ENCODE data around the gene BCCIP.
A peak's percentile ranks its signal among the peaks of the same experiment; 100 is the strongest.

The BCCIP gene

DNA sequence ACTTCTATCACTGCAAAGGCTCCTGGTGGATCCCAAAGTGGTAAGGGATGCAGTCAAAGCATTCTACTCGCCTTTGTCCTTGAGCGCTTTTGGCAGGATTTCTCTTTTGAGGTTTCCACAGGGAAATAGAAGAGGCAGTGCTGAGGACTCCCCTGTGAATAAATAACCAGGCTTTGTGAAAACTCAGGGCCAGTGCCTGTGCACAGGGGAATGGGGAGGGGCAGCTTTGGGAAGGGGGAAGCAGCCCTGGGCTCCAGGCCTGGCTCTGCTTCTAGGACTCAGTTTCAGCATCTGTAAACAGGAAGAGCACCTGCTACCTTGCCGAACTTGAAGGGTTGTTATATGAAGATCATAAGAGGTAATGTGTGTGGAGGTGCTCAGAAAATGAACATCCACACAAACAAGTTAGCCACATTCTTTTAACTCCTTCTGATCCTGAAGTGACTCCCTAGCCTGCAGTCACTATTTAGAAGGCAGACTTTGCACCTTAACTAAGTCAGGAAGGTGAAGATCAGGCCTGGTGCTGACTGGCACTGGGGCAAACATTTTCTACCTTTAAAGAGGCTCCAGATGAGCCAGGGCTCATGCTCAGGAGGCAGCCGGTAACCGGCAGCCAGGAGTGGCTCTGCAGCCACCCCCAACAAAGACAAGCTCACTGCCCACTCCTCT, 25.2 kb upstream of the BCCIP start:
- DNase-seq: peak; percentile 3

- DNase-seq: no peak
Measured at GRCh38 chr10:125799451-125800182, 23.7 kb upstream of the BCCIP start.

- no peak for DNase-seq
Measured at GRCh38 chr10:125801574-125801973, 21.8 kb upstream of the BCCIP start.

- DNase-seq: peak; percentile 7
Measured at GRCh38 chr10:125802131-125802530, 21.2 kb upstream of the BCCIP start.

DNA sequence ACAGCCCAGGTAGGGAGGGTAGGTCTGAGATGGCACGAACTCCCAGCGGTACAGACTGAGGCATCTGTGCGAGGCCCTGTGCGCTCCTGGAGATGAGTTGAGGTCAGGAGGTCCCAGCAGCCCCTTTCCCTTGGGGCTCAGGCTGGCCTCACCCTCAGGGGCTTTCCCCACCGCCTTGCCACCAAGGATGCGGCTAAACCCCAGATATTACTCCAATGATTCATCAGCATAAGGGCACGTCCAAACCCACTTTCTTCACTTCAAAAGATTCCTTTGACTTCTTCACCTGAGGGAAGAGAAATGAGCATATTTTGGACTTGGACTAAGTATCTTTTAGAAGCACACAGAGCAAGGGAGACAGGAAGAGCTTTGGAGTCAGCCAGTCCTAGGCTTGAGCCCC, 20.6 kb upstream of the BCCIP start:
- DNase-seq: no peak

DNA sequence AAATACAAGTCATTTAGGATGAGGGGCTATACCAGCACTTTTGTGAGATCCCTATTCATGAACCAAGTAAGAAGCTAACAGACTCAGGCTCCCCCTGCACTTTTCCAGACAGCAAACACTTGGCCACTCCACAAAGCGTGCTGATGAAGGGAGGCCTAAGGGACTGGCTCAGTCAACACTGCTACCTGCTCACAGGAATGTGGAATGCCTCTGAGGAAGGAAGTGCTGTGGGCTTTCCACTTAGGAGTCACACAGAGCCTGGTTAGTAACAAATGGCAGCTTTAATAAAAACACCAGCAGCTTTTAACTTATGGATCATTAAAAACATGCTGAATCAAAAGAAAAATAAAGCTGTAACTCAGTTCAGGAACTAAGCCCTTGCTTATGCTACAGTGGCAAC, 15.3 kb upstream of the BCCIP start:
- DNase-seq: no peak

DNA sequence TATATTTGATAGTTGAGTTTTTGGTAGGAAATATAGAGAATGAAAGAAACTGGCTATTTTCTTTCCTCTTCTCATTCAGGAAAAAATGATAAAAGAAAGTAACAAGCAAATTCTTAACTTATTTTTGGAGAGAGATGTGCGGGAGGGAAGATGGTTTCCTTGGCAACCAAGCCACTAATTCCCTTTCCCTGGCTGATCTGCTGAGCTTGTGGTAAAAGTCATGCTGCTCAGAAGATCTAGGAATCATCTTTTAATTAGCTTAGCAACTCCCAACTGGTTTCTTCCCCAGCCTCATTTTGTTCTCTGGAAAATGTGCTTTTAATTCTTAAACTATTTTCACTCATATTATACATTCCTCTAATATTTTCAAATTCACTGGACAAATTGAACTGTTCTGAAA, 12.1 kb upstream of the BCCIP start:
- DNase-seq: no peak

- DNase-seq: peak; percentile 32
Measured at GRCh38 chr10:125812128-125812750, 11.1 kb upstream of the BCCIP start.

GRCh38 chr10:125815764-125816163, 7.6 kb upstream of the BCCIP start:
- DNase-seq: no peak

DNA sequence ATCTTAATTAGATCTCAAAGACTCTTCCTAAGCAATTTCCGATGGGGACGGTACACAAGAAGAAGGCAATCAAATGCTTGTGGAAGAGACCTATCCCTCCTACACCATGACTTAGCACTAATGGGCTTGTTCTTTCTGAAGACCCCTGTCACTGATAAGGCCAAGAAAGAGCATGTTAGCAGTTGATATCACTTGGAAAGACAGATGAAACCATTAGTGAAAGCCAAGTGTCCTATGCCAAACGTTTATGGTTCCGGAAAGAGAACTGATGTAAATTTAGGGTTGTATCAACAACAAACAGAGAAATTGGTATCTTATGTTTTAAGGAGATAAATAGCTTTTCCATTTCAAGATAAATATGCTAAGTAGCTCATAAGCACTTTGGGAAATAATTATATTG, 6.8 kb upstream of the BCCIP start:
- DNase-seq: no peak

GRCh38 chr10:125817337-125817946, 5.9 kb upstream of the BCCIP start:
- no peak for DNase-seq

- no peak for DNase-seq
Measured at GRCh38 chr10:125820701-125821100, 2.6 kb upstream of the BCCIP start.

DNA sequence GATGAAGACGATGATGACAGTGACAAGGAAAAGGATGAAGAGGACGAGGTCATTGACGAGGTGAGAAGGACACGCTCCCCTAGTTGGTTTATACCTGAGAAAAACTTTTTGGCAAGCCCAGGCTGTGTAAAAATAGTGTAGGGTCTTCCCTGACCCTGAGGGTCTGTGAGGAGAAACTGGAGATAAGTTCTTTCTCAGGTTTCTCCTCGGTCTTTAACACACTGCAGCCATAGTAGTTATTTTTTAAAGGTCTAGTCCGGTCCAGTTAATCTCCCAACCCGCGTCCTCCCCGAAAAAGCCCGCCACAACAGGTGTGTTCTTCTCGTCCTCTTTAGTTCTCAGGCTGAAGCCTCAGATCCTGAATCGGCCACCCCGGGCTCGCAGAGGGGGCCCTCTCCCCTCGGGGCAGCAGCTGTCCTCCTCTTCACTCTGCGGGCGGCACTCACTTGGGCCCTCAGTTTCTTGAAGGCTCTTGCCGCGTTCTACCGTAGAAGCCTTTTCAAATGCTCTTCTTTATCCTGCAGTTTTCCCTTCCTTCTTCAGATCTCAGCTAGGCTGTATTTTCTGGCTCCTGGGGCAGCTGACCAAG, 411 bp downstream of the BCCIP start:
- no peak for DNase-seq

DNA sequence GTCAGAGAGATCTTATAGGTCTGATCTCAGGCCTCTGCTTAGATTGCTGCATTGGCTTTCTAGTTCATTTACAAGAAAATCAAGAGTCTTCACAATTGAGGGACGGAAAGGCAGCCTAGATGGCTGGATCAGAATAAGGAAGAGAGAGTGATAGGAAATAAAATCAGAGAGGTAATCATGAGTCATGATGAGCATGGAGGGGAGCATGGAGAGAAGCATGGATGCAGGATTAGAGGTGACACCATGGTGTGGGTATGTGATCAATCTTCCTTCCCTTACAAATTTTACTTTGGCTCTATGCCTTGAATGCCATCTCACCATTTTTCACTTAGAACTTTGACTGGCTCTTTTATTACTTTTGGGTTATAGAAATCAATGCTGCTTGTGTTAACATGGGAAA, 1.4 kb downstream of the BCCIP start:
- no peak for DNase-seq

GRCh38 chr10:125827133-125827532, 3.8 kb downstream of the BCCIP start:
- no peak for DNase-seq

- DNase-seq: no peak
Measured at GRCh38 chr10:125828311-125828710, 5.0 kb downstream of the BCCIP start.

DNA sequence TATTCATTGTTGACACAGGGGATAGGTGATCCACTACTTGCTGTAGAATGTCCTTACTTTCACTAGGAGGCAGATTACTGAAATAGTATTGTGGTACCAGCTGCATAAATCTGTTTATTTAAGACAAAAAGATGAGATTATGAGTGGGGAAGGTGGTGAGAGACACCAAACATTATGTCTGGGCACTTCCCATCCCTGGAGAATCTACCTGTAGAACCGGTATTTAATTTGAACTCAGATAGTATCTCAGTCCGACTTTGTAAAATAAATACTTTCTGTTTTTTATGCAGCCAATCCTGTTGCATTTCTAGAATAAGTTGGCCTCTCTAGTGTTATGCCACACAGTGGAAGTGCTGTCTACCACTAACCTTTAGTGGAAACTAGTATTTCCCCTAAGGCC, 13.4 kb downstream of the BCCIP start:
- DNase-seq: no peak

DNA sequence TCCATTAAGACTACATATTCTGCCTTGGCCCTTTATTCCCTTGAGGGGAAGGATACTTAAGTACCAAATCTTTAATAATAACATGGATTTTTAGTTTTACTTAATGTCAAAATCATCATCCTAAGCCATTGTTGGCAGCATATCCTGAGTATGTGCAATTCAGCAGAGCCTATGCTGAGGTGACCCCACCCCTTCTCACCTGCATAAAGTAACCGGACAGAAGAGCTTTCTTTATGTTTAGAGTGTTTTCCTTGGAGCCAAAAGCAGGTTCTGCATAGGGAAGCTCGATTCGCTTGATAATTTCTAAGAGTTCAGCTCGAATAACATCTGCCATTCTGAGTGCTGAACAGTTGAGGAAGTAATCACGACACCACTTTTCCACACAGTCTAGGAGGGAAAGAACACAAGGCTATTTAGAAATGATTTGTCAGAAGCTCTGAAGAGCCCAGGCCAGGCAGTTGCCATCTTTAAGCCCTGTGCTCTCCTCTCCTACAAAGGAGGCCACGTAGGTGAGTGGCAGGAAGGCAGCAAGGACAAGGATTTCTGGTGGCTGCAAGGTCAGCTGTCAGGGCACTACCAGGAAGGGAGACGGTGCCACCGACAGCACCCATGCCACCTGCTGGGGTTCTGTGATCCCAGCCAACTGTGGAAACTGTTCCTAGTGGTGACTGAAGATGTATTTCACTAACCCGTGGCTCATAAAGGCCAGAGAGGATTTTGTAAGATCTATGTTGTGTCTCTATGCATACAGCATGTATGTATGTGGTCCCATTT, 15.6 kb downstream of the BCCIP start:
- peak; percentile 79 for DNase-seq

GRCh38 chr10:125840406-125840805, 17.1 kb downstream of the BCCIP start:
- no peak for DNase-seq

DNA sequence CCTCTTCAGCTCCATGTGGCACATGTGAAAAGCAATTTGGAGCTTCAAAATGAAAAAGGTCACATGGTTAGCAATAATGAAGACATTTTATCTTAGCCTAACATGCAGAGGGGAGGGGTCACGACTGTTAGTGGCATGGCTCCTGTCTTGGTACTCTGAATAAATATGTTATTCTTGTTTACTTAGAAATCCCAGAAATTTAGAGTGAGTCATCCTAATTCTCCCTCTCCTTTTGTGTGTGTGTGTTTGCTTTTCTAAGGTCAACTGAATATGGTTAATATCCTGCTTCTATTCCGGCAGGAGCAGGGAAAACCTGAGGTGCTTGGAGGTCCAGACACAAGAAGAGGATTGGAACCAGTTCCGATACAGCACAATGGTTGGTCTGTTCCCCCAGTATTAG, 17.6 kb downstream of the BCCIP start:
- no peak for DNase-seq

- peak; percentile 2 for DNase-seq
Measured at GRCh38 chr10:125843603-125844329, 20.4 kb downstream of the BCCIP start.

- DNase-seq: no peak
Measured at GRCh38 chr10:125844751-125845221, 21.4 kb downstream of the BCCIP start.

Data from DMS79 treated with DMSO at 0.1 percent for 48 hours (cell line).